ENCODE measurements around the gene CRYBG3.

Gene CRYBG3

GRCh38 chr3:97948351-97949109 lies 126.7 kb downstream of the CRYBG3 start:
- DNase-seq (ENCODE audit: low spot score): no peak

- no peak for DNase-seq (ENCODE audit: low spot score)
Observed at GRCh38 chr3:97949110-97949485, 127.3 kb downstream of the CRYBG3 start.

- DNase-seq (ENCODE audit: low spot score): no peak
Observed at GRCh38 chr3:97949743-97950142, 127.9 kb downstream of the CRYBG3 start.

- no peak for DNase-seq (ENCODE audit: low spot score)
Observed at GRCh38 chr3:97950360-97950759, 128.5 kb downstream of the CRYBG3 start.

GRCh38 chr3:97952280-97952679 lies 130.5 kb downstream of the CRYBG3 start:
- DNase-seq (ENCODE audit: low spot score): no peak

GRCh38 chr3:97952872-97953271 lies 131.1 kb downstream of the CRYBG3 start:
- no peak for DNase-seq (ENCODE audit: low spot score)

GRCh38 chr3:97954228-97954827 lies 132.5 kb downstream of the CRYBG3 start:
- no peak for DNase-seq (ENCODE audit: low spot score)

- DNase-seq (ENCODE audit: low spot score): no peak
Observed at GRCh38 chr3:97956051-97956450, 134.2 kb downstream of the CRYBG3 start.

GRCh38 chr3:97957617-97958311 lies 136.0 kb downstream of the CRYBG3 start:
- DNase-seq (ENCODE audit: low spot score): no peak

- DNase-seq (ENCODE audit: low spot score): no peak
Observed at GRCh38 chr3:97958396-97958795, 136.6 kb downstream of the CRYBG3 start.

GRCh38 chr3:97958796-97959195 lies 137.0 kb downstream of the CRYBG3 start:
- no peak for DNase-seq (ENCODE audit: low spot score)

- no peak for DNase-seq (ENCODE audit: low spot score)
Observed at GRCh38 chr3:97959872-97960271, 138.1 kb downstream of the CRYBG3 start.

- DNase-seq (ENCODE audit: low spot score): no peak
Observed at GRCh38 chr3:97960551-97960950, 138.7 kb downstream of the CRYBG3 start.

GRCh38 chr3:97960993-97961766 lies 139.4 kb downstream of the CRYBG3 start:
- DNase-seq (ENCODE audit: low spot score): no peak

GRCh38 chr3:97967966-97968365 lies 146.2 kb downstream of the CRYBG3 start:
- no peak for DNase-seq (ENCODE audit: low spot score)

GRCh38 chr3:97968376-97968775 lies 146.6 kb downstream of the CRYBG3 start:
- no peak for DNase-seq (ENCODE audit: low spot score)

GRCh38 chr3:97969541-97969940 lies 147.7 kb downstream of the CRYBG3 start:
- DNase-seq (ENCODE audit: low spot score): no peak

GRCh38 chr3:97970156-97970555 lies 148.3 kb downstream of the CRYBG3 start:
- DNase-seq (ENCODE audit: low spot score): no peak

- no peak for DNase-seq (ENCODE audit: low spot score)
Observed at GRCh38 chr3:97970956-97971620, 149.3 kb downstream of the CRYBG3 start.

GRCh38 chr3:97971679-97972567 lies 150.1 kb downstream of the CRYBG3 start, which contains the start of gene RIOX2:
RIOX2 (minus strand) TSS chr3:97972431; CDS start chr3:97967593, 4,838 bp downstream.
- DNase-seq (ENCODE audit: low spot score): peak; percentile 46

- no peak for DNase-seq (ENCODE audit: low spot score)
Observed at GRCh38 chr3:97972976-97973375, 151.2 kb downstream of the CRYBG3 start.
